GM12878 (cell line): ENCODE measurements around the gene NAE1. TPM values are rescaled to one million over a fixed set of nuclear protein-coding genes. Genes with fewer than 3 reads are reported as not detected.

Experiments used
- ATAC-seq: fragments of 200-7000 bp; cut with Tn5 transposase; 3 replicates; pipeline ENCODE4 v1.9.1; 2020; ENCODE audit warnings: mild to moderate bottlenecking, moderate library complexity
- BruUV-seq: library from RNA; stranded (reverse); fragments of 400-500 nt; replicated peaks from 2 replicates; lab custom pipeline; 2021; lab: Mats Ljungman, UMichigan
- CTCF ChIA-PET: fragments of 300-600 bp; sonication (Branson Sonifier 250); formaldehyde crosslinking; extraction: SDS; loops from one replicate; lab custom pipeline; 2021; ENCODE audit warnings: inconsistent platforms; lab: Yijun Ruan, JAX
- POLR2A ChIA-PET: fragments of 350-600 bp; formaldehyde crosslinking; extraction: SDS; loops from one replicate; lab custom pipeline; 2021; ENCODE audit warnings: inconsistent platforms; lab: Charles Lee
- RAD21 ChIA-PET: fragments of 300-600 bp; sonication (Branson Sonifier 250); formaldehyde crosslinking; loops from one replicate; lab custom pipeline; 2023; ENCODE audit warnings: antibody characterized with exemption; ENCODE audit not compliant: unreplicated experiment; lab: Charles Lee
- SMC1A ChIA-PET: fragments of 300-600 bp; sonication (Branson Sonifier 250); formaldehyde crosslinking; loops from one replicate; lab custom pipeline; 2023; ENCODE audit not compliant: unreplicated experiment, uncharacterized antibody; lab: Charles Lee
- DNase-seq: peaks from one replicate; pipeline ENCODE4 v3.0.0-alpha.2; 2011; ENCODE audit warnings: low read depth, low spot score
- FAIRE-seq: peaks from 3 replicates; lab custom pipeline; 2011; peaks lifted over from hg19 to GRCh38; lab: Jason Lieb, UNC
- H2AFZ ChIP-seq: 2 replicates; pipeline ENCODE4 v1.6.0; 2011; ENCODE audit warnings: low read depth, low read length, control low read depth; ENCODE audit not compliant: control insufficient read depth
- H3K27ac ChIP-seq: 2 replicates; pipeline ENCODE4 v1.5.1; 2011; ENCODE audit warnings: control low read depth; ENCODE audit not compliant: control insufficient read depth, insufficient read depth
- H3K27me3 ChIP-seq, 2 experiments: replicated peaks in 1 of 2; 2 replicates each; pipeline versions ENCODE4 v1.6.0 to v1.6.1; 2011; ENCODE audit warnings: low read length in 1 of 2; ENCODE audit not compliant: control insufficient read depth in 2 of 2, insufficient read depth in 2 of 2
- H3K36me3 ChIP-seq, 2 experiments: 2 replicates each; pipeline ENCODE4 v1.5.1; 2011; ENCODE audit warnings: low read length in 1 of 2; ENCODE audit not compliant: control insufficient read depth in 2 of 2, insufficient read depth in 2 of 2
- H3K4me1 ChIP-seq: 2 replicates; pipeline ENCODE4 v1.6.1; 2011; ENCODE audit warnings: mild to moderate bottlenecking, low read length, moderate library complexity, mixed read lengths; ENCODE audit not compliant: control insufficient read depth, insufficient read depth
- H3K4me2 ChIP-seq: 2 replicates; pipeline ENCODE4 v1.6.0; 2011; ENCODE audit warnings: control low read depth; ENCODE audit not compliant: control insufficient read depth, insufficient read depth
- H3K4me3 ChIP-seq: fragments of 200-600 bp; sonication (generic); 2 replicates; pipeline ENCODE4 v1.5.1; 2016
- H3K79me2 ChIP-seq: 2 replicates; pipeline ENCODE4 v1.6.0; 2011; ENCODE audit warnings: low read length; ENCODE audit not compliant: control insufficient read depth, insufficient read depth
- H3K9ac ChIP-seq: 2 replicates; pipeline ENCODE4 v1.8.0; 2011; ENCODE audit warnings: low read length, control low read depth, mixed read lengths; ENCODE audit not compliant: control insufficient read depth, insufficient read depth
- H3K9me3 ChIP-seq: replicated peaks from 3 replicates; pipeline ENCODE4 v1.5.1; 2011; ENCODE audit warnings: mild to moderate bottlenecking, low read length; ENCODE audit not compliant: control insufficient read depth, insufficient read depth
- H4K20me1 ChIP-seq: 2 replicates; pipeline ENCODE4 v1.6.0; 2011; ENCODE audit not compliant: control insufficient read depth, insufficient read depth
- CBFB ChIP-seq: IDR thresholded peaks from 2 replicates; pipeline ENCODE4 v1.6.1; 2016; ENCODE audit warnings: antibody characterized with exemption, low read depth
- EGR1 ChIP-seq, 2 experiments: IDR thresholded peaks; 1 replicate in 1 of 2; 2 replicates in 1 of 2; pipeline ENCODE4 v1.6.1; 2011 to 2012; ENCODE audit warnings: low read depth in 2 of 2, low read length in 2 of 2, borderline replicate concordance in 1 of 2, mild to moderate bottlenecking in 1 of 2, moderate library complexity in 1 of 2
- IKZF2 ChIP-seq, 2 experiments: fragments of 450-650 bp; IDR thresholded peaks; 2 replicates each; pipeline ENCODE4 v1.6.1; 2017; ENCODE audit warnings: mild to moderate bottlenecking in 2 of 2, moderate library complexity in 2 of 2
- KDM1A ChIP-seq: fragments of 200-600 bp; sonication (generic); IDR thresholded peaks from 2 replicates; pipeline ENCODE4 v1.6.1; 2016; ENCODE audit warnings: borderline replicate concordance
- PKNOX1 ChIP-seq: fragments of 450-650 bp; IDR thresholded peaks from 2 replicates; pipeline ENCODE4 v1.6.1; 2016; ENCODE audit warnings: mild to moderate bottlenecking
- RBBP5 ChIP-seq: fragments of 200-600 bp; sonication (generic); conservative IDR thresholded peaks from 2 replicates; pipeline ENCODE4 v1.6.1; 2016
- RFX5 ChIP-seq: IDR thresholded peaks from 2 replicates; pipeline ENCODE4 v1.6.1; 2011; ENCODE audit warnings: low read depth, low read length, improper control_type of control experiment
- SIN3A ChIP-seq: IDR thresholded peaks from 2 replicates; pipeline ENCODE4 v1.6.1; 2012; ENCODE audit warnings: low read depth, low read length, improper control_type of control experiment
- SMAD5 ChIP-seq: IDR thresholded peaks from 2 replicates; pipeline ENCODE4 v1.6.1; 2016; ENCODE audit warnings: antibody characterized with exemption, low read depth
- STAT3 ChIP-seq: IDR thresholded peaks from 2 replicates; pipeline ENCODE4 v1.6.1; 2011; ENCODE audit warnings: low read depth, low read length, improper control_type of control experiment
- TCF3 ChIP-seq: IDR thresholded peaks from 2 replicates; pipeline ENCODE4 v1.6.1; 2012; ENCODE audit warnings: low read depth, mild to moderate bottlenecking, low read length, borderline replicate concordance; ENCODE audit not compliant: insufficient read depth
- USF2 ChIP-seq: IDR thresholded peaks from 2 replicates; pipeline ENCODE4 v1.6.1; 2011; ENCODE audit warnings: low read depth, low read length, improper control_type of control experiment, borderline replicate concordance
- WGBS: methylation state at CpG from one replicate; pipeline ENCODE4 v1.1.6; 2016; ENCODE audit warnings: low lambda C conversion rate; ENCODE audit not compliant: insufficient replicate concordance, insufficient coverage; ENCODE audit errors: missing lambda C conversion rate; 5-methylcytosine and 5-hydroxymethylcytosine counted together
- in situ Hi-C: fragments of 300-500 bp; cut with MboI; formaldehyde crosslinking; loops from 9 replicates; pipeline ENCODE4 v1.14.3; 2018; ENCODE audit warnings: mixed read lengths
- intact Hi-C: fragments of 100-400 bp; cut with micrococcal nuclease; formaldehyde crosslinking; loops from one replicate; pipeline ENCODE4 v1.14.2; 2022; ENCODE audit not compliant: unreplicated experiment
- polyA plus RNA-seq, 11 experiments: library from polyadenylated mRNA; depleted of rRNA in 4 of 11; unstranded in 6 of 11; stranded (reverse) in 5 of 11; fragments of >200 nt; fragmentation: Nextera tagmentation in 4 of 11; fragmentation: Illumina TruSeq in 1 of 11; extraction: Ambion mirVana in 4 of 11; extraction: Trizol in 1 of 11; gene quantifications; 1 replicate in 1 of 11; 2 replicates in 10 of 11; pipeline versions ENCODE4 v1.2.1 to v1.2.3, GENCODE V29; 2011 to 2016; ENCODE audit warnings: inconsistent platforms in 2 of 11, missing spikeins in 2 of 11, low read depth in 1 of 11
- total RNA-seq, 4 experiments: library from RNA; depleted of rRNA in 3 of 4; stranded (reverse); fragments of >200 nt in 3 of 4; fragmentation: Illumina TruSeq in 1 of 4; extraction: Trizol in 1 of 4; gene quantifications; 2 replicates each; pipeline versions ENCODE4 v1.2.1 to v1.2.3, GENCODE V29; 2013 to 2021

The NAE1 gene
- total and polyA plus RNA-seq, 10 of the 15 experiments (the other 5 are each of a cell fraction or from before 2014, with no cell fraction given): 58.7 to 106 (median 78.7) TPM

- DNase-seq (no peak), ATAC-seq (no peak), FAIRE-seq (no peak)
- H3K9ac ChIP-seq: no peak overlapping the region
- no peaks in the 10 kb centered on the region for H3K27me3 ChIP-seq
- CTCF ChIA-PET: interaction anchor here (0.9 kb wide), 1 partner anchor 28 kb away, joined by 5 read pairs; the partner anchor contains the start of gene NAE1
- peaks cover 3 to 8% of the 10 kb centered on the region in 2 experiments; a peak in 3 of 4 replicates for H3K36me3 ChIP-seq
- no peaks in the 10 kb centered on the region for H4K20me1 ChIP-seq
- in situ Hi-C loops (no loop called here), intact Hi-C loops (no loop called here)
- H3K79me2 ChIP-seq: no peaks in the 10 kb centered on the region
- H2AFZ ChIP-seq: no peak overlapping the region
- TF ChIP-seq KDM1A (no peak), USF2 (no peak), RBBP5 (no peak), STAT3 (no peak), RFX5 (no peak), SMAD5 (no peak), PKNOX1 (no peak), CBFB (no peak), TCF3 (no peak), EGR1 (IDR thresholded peaks at IDR 0.05; ENCODE audit: borderline replicate concordance in 1 of 2, low read depth in 2 of 2, low read length in 2 of 2) (no peak), SIN3A (no peak), IKZF2 (IDR thresholded peaks at IDR 0.05) (no peak)
- H3K27ac ChIP-seq: no peak overlapping the region
- SMC1A ChIA-PET: interaction anchor here (1.8 kb wide), 1 partner anchor 66 kb away, joined by 6 read pairs; no protein-coding TSS in a partner anchor
- H3K9me3 ChIP-seq: no peaks in the 10 kb centered on the region
- no peak overlapping the region for H3K4me2 ChIP-seq
- 82% methylated on average over 5 of the region's 5 CpGs for WGBS
- no peak overlapping the region for H3K4me3 ChIP-seq
- no peaks in the 10 kb centered on the region for H3K4me1 ChIP-seq
- RAD21 ChIA-PET: no interaction called here
- POLR2A ChIA-PET: no interaction called here
- BruUV-seq: no TSS peak
Observed at GRCh38 chr16:66802159-66802558, 28.6 kb downstream of the NAE1 start.
